Uterus (tissue), 2 donors: ENCODE results near the gene LYST.

Experiments used
- CTCF ChIP-seq, 4 experiments: fragments of 200-600 bp in 2 of 4; fragments of 450-650 bp in 2 of 4; sonication (generic) in 2 of 4; IDR thresholded peaks; one replicate each; pipeline ENCODE4 v1.5.1; 2016 to 2019; ENCODE audit warnings: antibody characterized with exemption in 4 of 4, mild to moderate bottlenecking in 2 of 4, moderate library complexity in 1 of 4
- POLR2A ChIP-seq, 2 donors: fragments of 450-650 bp; IDR thresholded peaks; one replicate each; pipeline ENCODE4 v1.6.1; 2016; ENCODE audit warnings: antibody characterized with exemption in 2 of 2, mild to moderate bottlenecking in 1 of 2, moderate library complexity in 1 of 2

GRCh38 chr1:235832011-235832410 is 34.7 kb downstream of the LYST start:
- TF ChIP-seq CTCF (IDR thresholded peaks at IDR 0.05) (no peak), POLR2A (IDR thresholded peaks at IDR 0.05) (no peak)
